Stimulated activated CD4-positive, alpha-beta T cell treated with anti-CD3 and anti-CD28 coated beads, Interleukin-15, amount 100 ng/mL, for 48 hours (primary cell): Measurements from ENCODE around the gene SLC7A6OS.
A peak's percentile ranks its signal among the peaks of the same experiment; 100 is the strongest.

Experiments used
- DNase-seq, 2 donors: peaks; one replicate each; pipeline ENCODE4 v3.0.0-alpha.2; 2020; ENCODE audit warnings: low read depth in 2 of 2

The SLC7A6OS gene

DNA sequence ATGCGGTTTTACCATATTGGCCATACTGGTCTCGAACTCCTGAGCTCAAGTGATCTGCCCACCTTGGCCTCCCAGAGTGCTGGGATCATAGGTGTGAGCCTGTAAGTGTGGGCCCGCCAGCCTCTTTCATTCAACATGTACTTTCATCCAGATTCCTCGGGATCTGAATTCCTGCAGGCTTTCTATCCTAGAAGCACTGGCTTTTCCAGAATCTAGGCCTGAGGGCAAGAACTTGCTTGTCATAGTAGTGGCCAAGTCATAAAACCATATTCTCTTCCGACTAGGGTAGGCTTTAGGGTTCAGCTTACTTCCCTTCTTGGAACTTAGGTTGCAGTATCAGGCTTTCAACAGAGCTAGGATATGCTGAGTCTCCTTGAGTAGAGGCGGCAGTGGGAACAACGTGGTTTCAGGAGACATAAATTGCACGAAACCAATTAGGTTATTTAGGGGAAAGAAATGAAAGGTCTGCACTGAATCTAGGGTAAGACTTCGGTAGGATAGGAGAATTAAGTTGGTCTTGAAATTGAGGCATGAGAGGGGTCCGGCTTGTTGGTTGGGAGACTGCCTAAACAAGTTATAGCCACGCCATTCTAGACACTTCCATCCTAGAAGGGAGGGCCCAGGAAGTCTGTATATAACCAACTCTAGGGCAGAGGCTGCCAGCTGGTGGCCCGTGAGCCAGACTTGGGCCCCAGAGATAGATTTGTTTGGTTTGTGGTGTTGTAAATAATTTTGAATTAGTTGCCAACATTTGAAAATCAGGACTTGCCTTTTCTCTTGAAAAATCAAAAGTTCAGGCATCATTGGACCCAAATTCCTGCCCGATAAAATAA lies 30.8 kb downstream of the SLC7A6OS start:
- DNase-seq = no peak

DNA sequence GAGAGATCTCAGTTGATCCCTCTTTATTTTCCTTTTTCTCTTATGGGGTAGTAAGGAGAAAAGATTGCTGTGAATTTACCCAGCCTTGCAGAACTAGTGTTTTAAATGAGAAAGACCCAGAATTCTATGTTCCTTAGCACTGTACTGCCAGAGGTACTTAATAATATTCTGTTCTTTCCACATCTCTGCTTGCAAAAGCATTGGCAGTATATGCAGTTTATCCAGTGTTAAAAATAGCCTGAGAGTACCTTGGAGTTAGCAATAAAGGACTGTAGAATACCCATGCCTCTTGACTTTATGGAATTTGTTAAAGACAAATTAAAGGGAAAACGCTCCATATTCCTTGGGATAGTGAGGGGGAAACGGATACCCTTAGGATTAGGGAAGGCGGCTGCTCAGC lies 34.5 kb downstream of the SLC7A6OS start:
- DNase-seq = no peak

DNA sequence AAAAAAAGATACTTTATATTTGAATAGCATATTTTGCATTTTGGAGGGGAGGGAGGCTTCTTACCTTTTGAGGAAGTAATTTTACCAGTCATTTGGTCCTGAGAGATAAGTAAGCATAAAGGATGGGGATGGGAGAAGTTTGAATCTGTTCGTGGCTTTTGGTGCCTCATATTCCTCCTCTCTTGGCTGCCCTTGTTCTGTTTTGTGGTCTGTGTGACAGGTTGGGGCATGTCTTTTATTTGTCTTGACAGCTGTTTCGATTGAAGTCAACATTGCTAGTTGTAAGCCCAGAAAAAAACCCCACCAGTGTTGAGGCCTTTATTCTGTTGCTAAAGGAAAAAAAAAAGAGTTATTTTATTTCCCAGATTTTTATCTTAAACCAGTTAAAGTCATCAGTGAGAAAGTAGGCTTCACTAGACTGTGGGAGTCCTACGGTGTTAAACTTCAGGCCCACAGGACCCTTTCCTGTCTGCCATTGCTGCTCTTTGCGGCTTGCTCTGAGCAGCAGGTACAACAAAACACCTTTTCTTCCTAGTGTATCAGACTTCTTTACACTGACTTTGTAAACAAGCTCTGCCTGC lies 35.0 kb downstream of the SLC7A6OS start:
- no peak for DNase-seq

DNA sequence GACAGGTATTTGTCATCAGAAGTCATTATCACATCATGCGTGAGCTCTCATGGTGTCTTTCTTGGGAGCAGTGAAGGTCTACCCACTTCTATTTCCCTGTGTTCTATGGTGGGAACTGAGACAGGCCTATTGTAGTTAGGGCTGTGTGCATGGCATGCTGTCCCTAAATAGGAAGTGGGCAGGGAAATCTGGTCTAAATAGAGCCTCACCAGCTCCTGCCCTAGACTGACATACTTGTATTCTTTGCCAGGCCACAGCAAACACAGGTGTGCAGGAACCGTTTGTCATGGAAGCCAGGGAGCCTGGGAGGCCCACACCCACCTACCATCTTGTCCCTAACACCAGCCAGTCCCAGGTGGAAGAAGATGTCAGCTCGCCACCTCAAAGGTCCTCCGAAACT lies 36.3 kb downstream of the SLC7A6OS start:
- DNase-seq = no peak

DNA sequence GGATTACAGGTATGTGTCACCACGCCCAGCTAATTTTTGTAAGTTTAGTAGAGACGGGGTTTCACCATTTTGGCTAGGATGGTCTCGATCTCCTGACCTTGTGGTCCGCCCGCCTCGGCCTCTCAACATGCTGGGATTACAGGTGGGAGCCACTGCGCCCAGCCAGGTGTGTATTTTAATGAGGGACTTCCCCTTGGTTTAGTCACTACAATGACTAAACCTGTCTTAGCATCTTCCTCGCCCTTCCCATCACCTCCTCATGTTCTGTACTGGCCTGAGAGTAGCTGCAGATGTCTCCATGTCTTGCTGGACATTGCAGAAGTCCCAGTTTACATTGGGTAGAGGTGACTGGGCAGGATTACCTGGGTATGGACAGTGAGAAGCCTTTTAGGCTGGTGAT lies 36.9 kb downstream of the SLC7A6OS start:
- DNase-seq = no peak

DNA sequence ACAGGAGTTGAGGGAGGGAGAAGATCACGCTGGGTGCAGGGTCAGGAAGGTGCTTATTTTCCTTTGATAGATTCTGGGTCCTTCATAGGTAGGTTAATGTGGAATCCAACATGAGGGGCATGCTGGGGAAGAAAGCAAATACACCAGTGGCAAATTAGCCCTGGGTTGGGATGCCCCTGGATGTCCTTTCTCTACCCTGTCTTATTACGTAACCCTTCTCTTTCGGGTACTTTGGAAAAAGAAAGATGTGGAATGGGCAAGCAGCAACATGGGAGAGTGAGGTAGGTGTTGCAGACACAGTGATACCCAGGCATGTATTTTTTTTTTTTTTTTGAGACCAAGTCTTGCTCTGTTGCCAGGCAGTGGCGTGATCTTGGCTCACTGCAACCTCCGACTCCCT lies 37.3 kb downstream of the SLC7A6OS start:
- DNase-seq = no peak

DNA sequence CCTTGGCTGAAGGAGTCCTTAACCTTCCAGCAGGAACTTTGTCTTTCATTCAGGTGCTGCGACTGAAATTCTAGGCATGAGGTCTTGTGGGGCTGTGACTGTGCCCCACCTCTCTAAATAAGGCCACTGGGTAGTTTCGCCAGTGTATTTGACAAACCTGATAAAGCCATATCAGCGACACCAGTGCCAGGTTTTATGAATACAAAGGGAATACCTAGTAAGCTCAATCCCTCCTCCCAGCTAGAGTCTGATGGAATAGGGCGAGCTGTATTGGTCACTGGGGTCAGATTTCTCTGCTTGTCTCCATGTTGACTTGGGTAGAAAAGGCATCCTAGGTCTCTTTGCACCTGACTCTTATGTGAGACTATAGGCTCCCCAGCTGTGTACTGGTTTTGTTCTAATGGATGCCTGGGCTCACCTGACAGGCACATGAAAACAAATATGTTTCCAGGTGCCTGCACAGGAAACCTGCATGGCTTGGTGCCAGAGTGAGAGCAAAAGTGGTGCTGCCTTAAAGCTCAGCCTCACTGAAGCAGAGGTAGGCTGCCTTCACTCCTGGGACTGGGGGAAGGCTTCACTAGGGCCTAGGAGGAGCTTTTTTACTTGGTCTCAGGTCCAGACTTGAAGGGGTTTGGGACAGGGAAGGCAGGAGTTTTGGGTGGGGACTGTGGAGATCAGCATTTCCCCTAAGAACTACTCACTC lies 38.1 kb downstream of the SLC7A6OS start:
- DNase-seq = no peak

DNA sequence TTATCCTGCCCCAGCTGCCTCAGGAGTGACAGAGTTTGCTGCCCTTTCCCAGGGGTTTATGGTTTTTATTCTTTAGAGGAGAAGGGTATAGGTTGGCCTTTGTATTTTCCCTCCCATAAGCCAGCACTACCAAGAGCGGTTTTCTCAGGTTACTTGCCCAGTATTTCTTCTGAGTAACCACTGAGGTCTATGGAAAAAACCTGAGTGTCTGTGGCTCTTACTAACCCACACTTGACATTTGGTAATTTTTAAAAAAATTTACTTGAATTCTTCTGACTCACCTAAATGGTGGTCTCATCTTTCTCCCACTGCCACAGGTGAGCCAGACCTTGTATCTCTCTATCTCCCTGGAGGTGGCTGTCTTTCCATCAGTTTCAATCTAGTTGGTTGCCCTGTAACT lies 40.4 kb downstream of the SLC7A6OS start:
- no peak for DNase-seq

DNA sequence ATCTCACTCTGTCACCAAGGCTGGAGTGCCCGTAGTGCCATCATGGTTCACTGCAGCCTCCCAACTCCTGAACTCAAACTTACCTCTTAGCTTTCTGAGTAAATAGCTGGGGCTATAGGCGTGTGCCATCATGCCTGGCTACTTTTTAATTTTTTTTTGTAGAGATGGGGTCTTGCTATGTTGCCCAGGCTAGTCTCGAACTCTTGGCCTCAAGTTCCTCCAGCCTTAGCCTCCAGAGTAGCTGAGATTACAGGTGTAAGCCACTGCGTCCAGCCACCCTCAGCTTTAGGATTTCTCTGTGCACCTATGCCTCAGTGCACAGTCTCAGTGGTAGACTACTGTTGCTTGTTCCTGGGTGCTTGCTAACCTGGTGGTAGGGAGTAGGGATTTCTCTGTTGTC lies 41.0 kb downstream of the SLC7A6OS start:
- no peak for DNase-seq

DNA sequence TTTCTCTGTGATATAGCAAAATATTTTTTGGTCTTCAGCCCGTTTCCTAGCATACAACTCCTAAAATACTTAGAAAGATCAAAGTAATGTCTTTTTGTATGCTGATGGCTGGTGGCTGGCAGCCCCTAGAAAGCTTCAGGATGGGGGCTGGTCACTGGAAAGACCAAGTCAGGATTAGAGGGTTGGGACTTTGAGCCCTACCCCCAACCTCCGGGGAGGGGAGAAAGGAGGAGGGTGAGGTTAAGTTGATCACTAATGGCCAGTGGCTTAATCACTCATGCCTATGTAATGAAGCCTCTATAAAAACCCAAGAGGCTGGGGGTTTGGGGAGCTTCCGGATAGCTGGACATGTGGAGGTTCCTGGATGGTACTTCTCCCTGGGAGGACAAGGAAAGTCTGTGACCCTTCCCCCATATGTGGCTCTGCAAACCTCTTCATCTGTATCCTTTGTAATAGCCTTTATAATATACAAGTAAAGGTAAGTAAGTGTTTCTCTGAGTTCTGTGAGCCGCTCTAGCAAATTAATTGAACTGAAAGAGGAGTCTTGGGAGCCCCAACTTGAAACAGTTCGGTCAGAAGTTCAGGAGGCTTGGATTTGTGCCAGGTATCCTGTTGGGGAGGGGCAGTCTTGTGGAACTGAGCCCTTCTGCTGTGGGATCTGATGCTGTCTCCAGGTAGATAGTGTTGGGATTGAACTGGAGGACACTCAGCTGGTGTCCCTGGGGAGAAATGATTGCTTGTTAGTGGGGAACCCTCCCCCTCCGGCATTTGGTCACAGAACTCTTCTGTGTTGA lies 42.9 kb downstream of the SLC7A6OS start:
- no peak for DNase-seq

DNA sequence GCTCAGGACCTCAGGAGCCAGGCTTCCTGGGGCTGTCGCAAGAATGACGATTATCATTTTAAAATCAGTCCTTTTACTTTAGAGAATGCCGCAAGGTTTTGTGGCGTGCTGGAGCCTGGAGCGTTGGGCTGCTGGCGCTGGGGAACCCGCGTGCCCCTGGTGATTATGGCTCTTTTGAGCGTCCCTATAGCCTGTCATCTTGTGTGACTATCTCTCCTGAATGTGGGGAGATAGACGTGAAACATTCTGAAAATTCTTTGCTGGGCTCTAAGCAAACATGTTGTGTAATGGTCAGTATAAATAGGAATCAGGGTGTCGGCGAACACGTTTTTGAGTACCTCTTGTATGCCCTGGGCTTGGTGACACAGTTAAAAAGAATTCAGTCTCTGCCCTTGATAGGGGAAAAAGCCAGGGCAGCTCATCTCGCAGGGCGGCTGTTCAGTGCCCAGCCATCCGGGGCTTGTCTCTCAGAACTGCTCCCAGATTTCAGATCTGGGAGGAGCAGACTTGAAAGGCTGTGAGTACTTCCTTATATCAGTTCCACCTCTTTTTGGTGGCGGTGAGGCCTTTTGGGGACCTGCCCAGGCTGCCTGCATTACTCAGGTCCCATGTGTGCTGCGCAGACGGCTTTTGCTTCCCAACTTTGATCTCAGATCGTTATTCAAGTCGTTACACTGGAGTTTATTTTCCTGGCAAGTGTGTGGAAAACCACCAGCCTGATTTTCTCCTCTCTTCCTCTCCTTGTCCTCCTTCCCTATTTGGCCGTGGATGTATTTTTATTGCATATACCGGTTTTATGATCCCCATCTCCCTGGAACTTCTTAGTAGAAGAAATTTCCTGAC lies 45.4 kb downstream of the SLC7A6OS start:
- peak; percentile 33 to 44 for DNase-seq

DNA sequence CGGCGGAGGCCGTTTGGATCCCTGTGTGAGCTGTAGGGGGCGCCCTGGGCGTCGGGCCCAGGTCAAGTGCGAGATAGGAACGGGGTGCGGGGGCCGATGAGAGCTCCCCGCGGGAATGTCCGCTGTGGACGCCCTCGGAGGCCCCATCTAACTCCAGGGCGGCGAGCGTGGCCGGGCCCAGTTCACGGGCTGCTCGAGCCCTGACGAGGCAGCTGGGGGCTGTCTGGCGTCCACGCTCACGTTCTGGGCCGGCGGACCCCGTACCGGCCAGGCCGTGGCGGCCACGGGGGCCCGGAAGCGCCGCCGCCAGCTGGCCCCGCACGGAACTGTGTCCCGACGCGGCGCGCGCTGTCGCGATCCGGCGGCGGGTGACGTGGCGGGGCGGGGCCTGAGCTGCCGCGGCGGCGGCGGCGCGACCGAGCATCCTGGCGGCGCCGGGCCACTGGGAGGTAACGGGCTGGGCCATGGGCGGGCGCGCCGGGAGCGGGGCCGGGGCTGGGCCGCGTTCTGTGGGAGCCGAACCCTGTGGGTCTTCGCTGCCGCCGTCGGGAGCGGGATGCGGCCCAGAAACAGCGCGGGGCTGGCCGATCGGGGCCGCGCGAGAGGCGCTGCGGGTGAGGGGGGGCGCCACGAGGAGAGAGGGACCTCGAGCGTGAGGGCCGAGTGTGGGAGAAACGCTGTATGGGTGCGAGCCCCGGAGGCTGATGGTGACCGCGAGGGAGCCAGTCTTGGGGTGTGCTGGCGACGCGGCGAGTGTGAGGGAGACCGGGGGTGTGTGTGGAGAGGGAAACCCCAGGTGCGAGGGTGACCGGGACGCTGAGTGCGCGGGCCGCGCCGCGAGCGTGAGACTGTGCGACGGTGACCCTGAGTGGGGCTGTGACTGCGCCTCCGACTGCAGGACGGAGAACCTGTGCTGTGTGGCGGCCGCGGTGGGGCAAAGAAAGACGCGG lies 46.3 kb downstream of the SLC7A6OS start, which contains the start of gene SLC7A6:
Gene SLC7A6 (plus strand): TSS at position 399 of the 950 bp plus-strand sequence. CDS start 10,201 bp downstream, outside the sequence.
- peak; percentile 79 to 82 for DNase-seq

DNA sequence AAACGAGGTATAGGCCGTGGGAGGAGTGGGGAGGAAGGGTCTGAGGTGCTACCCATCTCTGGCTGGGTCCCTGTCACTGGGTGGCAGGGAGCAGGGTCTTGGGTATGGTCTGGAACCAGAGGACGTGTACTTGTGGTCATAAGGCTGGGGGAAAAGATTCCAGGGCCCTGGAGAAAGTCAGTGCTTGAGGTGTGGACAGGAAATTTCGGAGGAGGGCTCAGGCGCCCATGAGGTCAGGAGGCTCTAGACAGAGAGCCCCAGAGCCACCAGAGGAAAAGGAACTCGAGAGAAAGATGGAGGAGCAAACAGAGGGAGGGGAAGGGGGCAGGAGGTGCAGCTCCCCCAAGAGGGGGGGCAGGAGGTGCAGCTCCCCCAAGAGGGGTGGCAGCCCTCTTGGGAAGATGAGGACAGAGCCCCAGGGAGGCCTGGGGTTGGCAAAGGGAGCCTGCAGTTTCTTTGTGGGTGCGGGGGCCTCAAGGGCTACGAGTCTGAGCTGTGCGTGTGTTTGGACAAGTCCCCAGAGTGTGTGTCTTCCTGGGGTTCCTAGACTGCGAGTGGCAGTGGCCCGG lies 47.1 kb downstream of the SLC7A6OS start:
- DNase-seq = no peak

DNA sequence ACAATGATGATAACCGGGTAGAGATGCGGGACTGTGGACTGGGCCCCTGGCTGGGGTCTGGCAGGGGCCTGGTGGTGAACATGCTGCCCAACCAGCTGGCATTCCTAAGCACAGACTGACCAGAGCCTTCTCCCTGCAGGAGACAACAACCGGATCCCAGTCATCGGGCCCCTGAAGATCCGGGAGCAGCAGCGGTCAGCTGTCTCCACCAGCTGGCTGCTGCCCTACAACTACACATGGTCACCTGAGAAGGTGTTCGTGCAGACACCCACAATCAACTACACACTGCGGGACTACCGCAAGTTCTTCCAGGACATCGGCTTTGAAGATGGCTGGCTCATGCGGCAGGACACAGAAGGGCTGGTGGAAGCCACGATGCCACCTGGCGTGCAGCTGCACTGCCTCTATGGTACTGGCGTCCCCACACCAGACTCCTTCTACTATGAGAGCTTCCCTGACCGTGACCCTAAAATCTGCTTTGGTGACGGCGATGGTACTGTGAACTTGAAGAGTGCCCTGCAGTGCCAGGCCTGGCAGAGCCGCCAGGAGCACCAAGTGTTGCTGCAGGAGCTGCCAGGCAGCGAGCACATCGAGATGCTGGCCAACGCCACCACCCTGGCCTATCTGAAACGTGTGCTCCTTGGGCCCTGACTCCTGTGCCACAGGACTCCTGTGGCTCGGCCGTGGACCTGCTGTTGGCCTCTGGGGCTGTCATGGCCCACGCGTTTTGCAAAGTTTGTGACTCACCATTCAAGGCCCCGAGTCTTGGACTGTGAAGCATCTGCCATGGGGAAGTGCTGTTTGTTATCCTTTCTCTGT lies 51.5 kb downstream of the SLC7A6OS start:
- DNase-seq = no peak

DNA sequence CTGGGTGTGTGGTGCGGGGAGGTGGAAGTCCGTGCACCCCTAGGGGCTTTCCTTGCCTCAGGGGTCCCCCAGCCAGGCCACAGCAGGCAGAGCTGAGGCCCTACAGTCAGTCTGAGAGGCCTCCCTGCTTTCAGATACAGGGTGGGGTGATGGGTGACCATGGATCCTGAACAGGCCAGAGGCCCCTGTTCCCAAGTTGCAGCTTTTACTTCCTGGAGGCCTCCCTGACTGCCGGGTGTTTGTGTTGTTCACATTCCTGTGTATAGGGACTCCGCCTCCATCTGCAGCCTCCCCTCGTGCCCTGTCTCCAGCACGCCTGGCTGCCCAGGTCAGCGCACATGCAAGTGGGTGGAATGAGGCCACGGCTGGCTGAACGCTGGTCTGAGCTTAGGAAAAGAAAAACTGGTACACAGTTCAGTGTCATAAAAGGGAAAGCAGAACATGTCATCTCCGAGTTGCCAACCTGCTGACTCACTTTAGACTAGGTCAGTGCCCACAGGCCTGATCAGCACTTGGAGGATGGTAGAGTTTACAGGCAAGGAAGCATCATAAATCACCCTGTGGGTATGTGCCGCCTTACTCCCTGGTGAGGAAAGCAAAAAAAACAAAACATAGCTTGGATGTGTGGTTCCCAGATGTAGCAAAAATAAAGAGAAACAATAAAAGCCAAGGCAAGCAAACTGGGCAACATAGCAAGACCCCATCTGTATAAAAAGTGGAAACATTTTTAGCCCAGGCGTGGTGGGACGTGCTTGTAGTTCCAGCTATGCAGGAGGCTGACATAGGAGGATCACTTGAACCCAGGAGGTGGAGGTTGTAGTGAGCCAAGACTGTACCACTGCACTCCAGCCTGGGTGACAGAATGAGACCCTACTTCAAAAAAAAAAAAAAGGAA lies 52.6 kb downstream of the SLC7A6OS start:
- DNase-seq = no peak

DNA sequence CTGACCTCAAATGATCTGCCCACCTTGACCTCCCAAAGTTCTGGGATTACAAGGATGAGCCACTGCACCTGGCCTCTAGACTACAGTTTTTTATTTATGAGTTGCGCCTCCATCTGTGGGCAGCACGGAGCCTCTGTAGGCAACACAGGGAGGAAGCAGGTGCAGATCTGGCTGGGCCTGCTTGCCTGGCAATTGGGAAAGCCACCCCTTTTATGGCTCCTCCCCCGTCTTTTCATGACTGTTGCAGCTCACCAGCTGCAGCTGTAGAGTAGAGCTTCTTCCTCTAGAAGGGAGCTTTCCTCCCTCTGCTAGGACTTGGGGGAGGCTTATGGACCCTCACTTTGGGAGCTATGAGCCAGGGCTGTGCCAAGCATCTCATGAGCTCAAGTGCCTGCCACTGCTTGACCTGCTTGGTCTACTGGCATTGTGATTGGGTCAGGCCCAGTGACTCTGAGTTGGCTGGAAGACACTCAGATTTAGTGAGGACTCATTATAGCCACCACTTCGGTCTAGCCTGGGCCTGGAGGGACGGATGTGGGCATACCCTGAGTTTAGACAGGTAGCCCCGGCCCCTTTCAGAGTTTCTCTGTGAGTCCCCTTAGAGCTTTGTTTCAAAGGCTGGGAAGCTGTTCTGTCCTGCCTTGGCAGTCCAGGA lies 53.4 kb downstream of the SLC7A6OS start:
- DNase-seq = no peak

DNA sequence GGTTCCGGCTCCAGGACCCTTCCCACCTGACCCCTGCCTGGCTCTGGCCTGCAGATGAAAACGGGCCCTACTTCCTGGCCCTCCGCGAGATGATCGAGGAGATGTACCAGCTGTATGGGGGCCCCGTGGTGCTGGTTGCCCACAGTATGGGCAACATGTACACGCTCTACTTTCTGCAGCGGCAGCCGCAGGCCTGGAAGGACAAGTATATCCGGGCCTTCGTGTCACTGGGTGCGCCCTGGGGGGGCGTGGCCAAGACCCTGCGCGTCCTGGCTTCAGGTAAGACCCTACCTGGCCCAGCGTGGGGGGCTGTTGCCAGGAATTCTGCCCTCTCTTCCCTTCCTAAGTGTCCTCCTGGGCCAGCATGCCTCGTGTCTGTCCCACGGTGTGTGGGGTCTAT lies 55.0 kb downstream of the SLC7A6OS start:
- DNase-seq = no peak
